H1 (cell line): ENCODE data around the gene GABRR1. TPM values are rescaled to one million over a fixed set of nuclear protein-coding genes. Genes with fewer than 3 reads are reported as not detected.

ENCODE experiments used
- CTCF ChIA-PET: fragments of 300-600 bp; sonication (Branson Sonifier 250); formaldehyde crosslinking; loops from one replicate; lab custom pipeline; 2021; ENCODE audit not compliant: partially characterized antibody; lab: Charles Lee
- POLR2A ChIA-PET: fragments of 300-600 bp; sonication (Branson Sonifier 250); formaldehyde crosslinking; loops from one replicate; lab custom pipeline; 2021; ENCODE audit warnings: inconsistent platforms; ENCODE audit not compliant: partially characterized antibody; lab: Charles Lee
- DNase-seq, 2 experiments: peaks; one replicate each; pipeline versions ENCODE4 v3.0.0 to v3.0.0-alpha.2; 2010 to 2022; ENCODE audit warnings: low spot score in 2 of 2, low read depth in 1 of 2, mixed read lengths in 1 of 2
- FAIRE-seq: peaks from 2 replicates; lab custom pipeline; 2011; peaks lifted over from hg19 to GRCh38; lab: Jason Lieb, UNC
- H2AFZ ChIP-seq: 2 replicates; pipeline ENCODE4 v1.8.1; 2012; ENCODE audit warnings: low read length, inconsistent platforms
- H2AK5ac ChIP-seq: 2 replicates; pipeline ENCODE4 v1.6.1; 2013; ENCODE audit warnings: low read depth, low read length
- H2BK120ac ChIP-seq: replicated peaks from 2 replicates; pipeline ENCODE3; 2013; ENCODE audit warnings: low read depth, low read length, inconsistent platforms
- H2BK12ac ChIP-seq: 2 replicates; pipeline ENCODE4 v1.6.1; 2013; ENCODE audit warnings: low read depth, low read length
- H2BK15ac ChIP-seq: 2 replicates; pipeline ENCODE4 v1.6.1; 2013; ENCODE audit warnings: low read length
- H2BK20ac ChIP-seq: 2 replicates; pipeline ENCODE4 v1.6.1; 2013; ENCODE audit warnings: low read length
- H2BK5ac ChIP-seq: 2 replicates; pipeline ENCODE4 v1.6.1; 2013; ENCODE audit warnings: low read depth, low read length
- H3K14ac ChIP-seq: 2 replicates; pipeline ENCODE4 v1.6.1; 2013; ENCODE audit warnings: inconsistent platforms; ENCODE audit not compliant: insufficient read length
- H3K18ac ChIP-seq: 2 replicates; pipeline ENCODE4 v1.6.1; 2013; ENCODE audit warnings: low read length; ENCODE audit errors: extremely low read depth
- H3K23ac ChIP-seq: 2 replicates; pipeline ENCODE4 v1.6.1; 2013; ENCODE audit warnings: inconsistent platforms; ENCODE audit not compliant: insufficient read length
- H3K23me2 ChIP-seq: 2 replicates; pipeline ENCODE4 v1.6.1; 2013; ENCODE audit warnings: low read depth, low read length
- H3K27ac ChIP-seq: 2 replicates; pipeline ENCODE4 v1.6.1; 2011; ENCODE audit warnings: low read depth, low read length, inconsistent platforms
- H3K27me3 ChIP-seq, 4 experiments: replicated peaks in 1 of 4; 1 replicate in 1 of 4; 2 replicates in 3 of 4; pipeline versions ENCODE4 v1.6.1 to v1.8.1; 2011 to 2013; ENCODE audit warnings: low read length in 3 of 4, mild to moderate bottlenecking in 3 of 4, inconsistent platforms in 2 of 4, mixed read lengths in 2 of 4, moderate library complexity in 1 of 4; ENCODE audit not compliant: control insufficient read depth in 3 of 4, insufficient read depth in 3 of 4; ENCODE audit errors: extremely low read depth in 1 of 4
- H3K36me3 ChIP-seq, 4 experiments: 2 replicates each; pipeline versions ENCODE4 v1.6.1 to v1.8.1; 2011 to 2013; ENCODE audit warnings: mild to moderate bottlenecking in 4 of 4, low read length in 3 of 4, moderate library complexity in 2 of 4, control low read depth in 1 of 4, inconsistent platforms in 1 of 4; ENCODE audit not compliant: insufficient read depth in 4 of 4, control insufficient read depth in 2 of 4
- H3K4ac ChIP-seq: replicated peaks from 2 replicates; pipeline ENCODE3; 2013; ENCODE audit warnings: low read length, low read depth, mixed read lengths, inconsistent platforms; ENCODE audit not compliant: insufficient read length
- H3K4me1 ChIP-seq, 4 experiments: replicated peaks in 1 of 4; 1 replicate in 1 of 4; 2 replicates in 3 of 4; pipeline versions ENCODE4 v1.6.1 to v1.8.1; 2011 to 2013; ENCODE audit warnings: low read length in 3 of 4, inconsistent platforms in 2 of 4, mixed read lengths in 1 of 4; ENCODE audit not compliant: insufficient read depth in 4 of 4, control insufficient read depth in 3 of 4
- H3K4me2 ChIP-seq, 2 experiments: 2 replicates each; pipeline versions ENCODE4 v1.6.1 to v1.8.1; 2011 to 2013; ENCODE audit warnings: low read depth in 2 of 2, low read length in 2 of 2, control low read depth in 1 of 2, inconsistent platforms in 1 of 2, mild to moderate bottlenecking in 1 of 2; ENCODE audit not compliant: insufficient read depth in 1 of 2
- H3K4me3 ChIP-seq, 4 experiments: fragments of 200-600, 300-600 bp in 1 of 4; sonication (generic), shearing (Covaris generic), sonication (Bioruptor Twin) in 1 of 4; 2 replicates each; pipeline versions ENCODE4 v1.5.1 to v1.8.1; 2011 to 2016; ENCODE audit warnings: low read length in 4 of 4, low read depth in 3 of 4, control low read depth in 2 of 4, inconsistent platforms in 2 of 4, mild to moderate bottlenecking in 2 of 4, mixed read lengths in 1 of 4, moderate library complexity in 1 of 4; ENCODE audit not compliant: insufficient read depth in 2 of 4; ENCODE audit errors: extremely low read depth in 1 of 4
- H3K56ac ChIP-seq: replicated peaks from 2 replicates; pipeline ENCODE3; 2013; ENCODE audit warnings: low read depth, mild to moderate bottlenecking, mixed read lengths, low read length, inconsistent platforms; ENCODE audit not compliant: insufficient read length
- H3K79me1 ChIP-seq: 2 replicates; pipeline ENCODE4 v1.6.1; 2013; ENCODE audit warnings: low read depth, low read length, control low read depth
- H3K79me2 ChIP-seq, 2 experiments: 2 replicates each; pipeline versions ENCODE4 v1.6.1 to v1.8.1; 2012 to 2013; ENCODE audit warnings: low read length in 2 of 2, mild to moderate bottlenecking in 2 of 2, inconsistent platforms in 1 of 2; ENCODE audit not compliant: insufficient read depth in 2 of 2, control insufficient read depth in 1 of 2
- H3K9ac ChIP-seq, 4 experiments: replicated peaks in 1 of 4; 1 replicate in 1 of 4; 2 replicates in 3 of 4; pipeline versions ENCODE4 v1.6.1 to v1.8.1; 2011 to 2013; ENCODE audit warnings: low read depth in 3 of 4, low read length in 3 of 4, control low read depth in 2 of 4, mild to moderate bottlenecking in 2 of 4, moderate library complexity in 2 of 4, inconsistent platforms in 1 of 4; ENCODE audit errors: extremely low read depth in 1 of 4
- H3K9me3 ChIP-seq, 2 experiments: 2 replicates each; pipeline versions ENCODE4 v1.6.1 to v1.8.1; 2012 to 2013; ENCODE audit warnings: mild to moderate bottlenecking in 2 of 2, moderate library complexity in 2 of 2, control low read depth in 1 of 2, inconsistent platforms in 1 of 2, low read depth in 1 of 2, low read length in 1 of 2, mixed read lengths in 1 of 2; ENCODE audit not compliant: insufficient read depth in 2 of 2
- H4K20me1 ChIP-seq, 2 experiments: replicated peaks in 1 of 2; 2 replicates each; pipeline versions ENCODE3 to v1.8.1; 2011 to 2013; ENCODE audit warnings: inconsistent platforms in 2 of 2, low read length in 2 of 2, mild to moderate bottlenecking in 1 of 2; ENCODE audit not compliant: insufficient read depth in 2 of 2, control insufficient read depth in 1 of 2
- H4K5ac ChIP-seq: 2 replicates; pipeline ENCODE4 v1.6.1; 2013; ENCODE audit warnings: low read length, low read depth, mixed read lengths, inconsistent platforms; ENCODE audit not compliant: insufficient read length
- H4K8ac ChIP-seq: 2 replicates; pipeline ENCODE4 v1.8.0; 2013; ENCODE audit warnings: mild to moderate bottlenecking, moderate library complexity, low read length, inconsistent platforms; ENCODE audit not compliant: insufficient read depth; ENCODE audit errors: extremely low read depth
- H4K91ac ChIP-seq: replicated peaks from 2 replicates; pipeline ENCODE3; 2013; ENCODE audit warnings: low read length, mixed read lengths, inconsistent platforms; ENCODE audit not compliant: insufficient read length
- SIN3A ChIP-seq, 2 experiments: IDR thresholded peaks in 1 of 2; conservative IDR thresholded peaks in 1 of 2; 2 replicates each; pipeline ENCODE4 v1.6.1; 2011 to 2012; ENCODE audit warnings: low read length in 2 of 2, improper control_type of control experiment in 1 of 2, low read depth in 1 of 2, mild to moderate bottlenecking in 1 of 2
- ZNF274 ChIP-seq: IDR thresholded peaks from 2 replicates; pipeline ENCODE4 v1.7.0; 2012; ENCODE audit warnings: low read length, borderline replicate concordance; ENCODE audit errors: extremely low read depth
- WGBS, 2 experiments: shearing (Covaris generic) in 1 of 2; methylation state at CpG; one replicate each; pipeline versions ENCODE4 v1.1.6 to v1.1.7; 2013 to 2015; ENCODE audit warnings: low lambda C conversion rate in 2 of 2, mixed read lengths in 2 of 2, inconsistent platforms in 1 of 2, low coverage in 1 of 2, missing lambda C conversion rate in 1 of 2; ENCODE audit not compliant: insufficient replicate concordance in 2 of 2, insufficient coverage in 1 of 2, insufficient read length in 1 of 2; ENCODE audit errors: extremely low coverage in 1 of 2, missing lambda C conversion rate in 1 of 2; 5-methylcytosine and 5-hydroxymethylcytosine counted together
- polyA plus RNA-seq, 7 experiments: library from polyadenylated mRNA; depleted of rRNA in 3 of 7; stranded (reverse) in 5 of 7; unstranded in 2 of 7; fragments of >200 nt in 5 of 7; fragments of 200-250 nt in 2 of 7; gene quantifications; 1 replicate in 5 of 7; 2 replicates in 1 of 7; 4 replicates in 1 of 7; pipeline versions ENCODE4 v1.2.1 to v1.2.3, GENCODE V29; 2011 to 2013; ENCODE audit warnings: missing spikeins in 2 of 7, mixed read lengths in 2 of 7
- total RNA-seq: library from RNA; stranded (reverse); fragmentation: NEBNext Ultra II Directional; extraction: Animal tissue kit (Norgen Biotek cat#: 25700); gene quantifications from 2 replicates; pipeline ENCODE4 v1.2.1, GENCODE V29; 2021
- TF ChIP-seq, protein P1 (sequence below): IDR thresholded peaks from 2 replicates; pipeline ENCODE4 v1.6.1; 2011; ENCODE audit warnings: low read depth, mild to moderate bottlenecking, low read length; ENCODE audit not compliant: insufficient read depth

The GABRR1 gene
- total and polyA plus RNA-seq, 2 of the 8 experiments (the other 6 are each of a cell fraction or from before 2014, with no cell fraction given), result 0.60 to 0.63 TPM

DNA sequence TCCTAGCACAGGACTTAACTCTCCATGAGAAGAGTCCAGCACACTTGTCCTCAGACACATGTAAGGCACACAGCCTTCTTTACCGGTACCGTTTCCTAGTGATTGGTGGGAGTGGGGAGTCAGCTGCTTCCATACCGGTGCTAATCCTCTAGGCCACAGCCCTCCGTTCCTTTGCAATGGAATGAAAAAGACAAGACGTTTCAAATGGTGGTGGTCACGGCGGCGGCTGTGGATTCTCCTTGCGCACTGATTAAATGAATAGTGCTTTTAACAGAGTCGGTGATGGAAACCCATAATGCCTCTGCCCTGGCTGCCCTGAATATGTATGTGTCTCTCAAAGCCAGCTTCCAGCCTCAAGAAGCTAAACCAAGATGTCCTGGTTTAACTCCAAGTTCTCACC, 34.8 kb upstream of the GABRR1 start:
- no peak overlapping the region for H3K4ac ChIP-seq
- no peaks in the 10 kb centered on the region for H3K27me3 ChIP-seq
- CTCF ChIA-PET, result interaction anchor here (9.9 kb wide), 1 partner anchor 10 kb away, joined by 56 read pairs; no protein-coding TSS in a partner anchor
- no peak overlapping the region for H2BK12ac ChIP-seq
- H3K4me1 ChIP-seq, result no peaks in the 10 kb centered on the region
- DNase-seq, result peak in 1 of 2 experiments; percentile 34
- POLR2A ChIA-PET, result no interaction called here
- 87% methylated on average over 10 of the region's 10 CpGs; no CpG with 5 or more reads in 1 of the 2 experiments for WGBS, 2 experiments
- no peak overlapping the region for H2BK20ac ChIP-seq
- H3K9ac ChIP-seq, result no peak overlapping the region
- no peak overlapping the region for H2AFZ ChIP-seq
- TF ChIP-seq, protein P1, sequence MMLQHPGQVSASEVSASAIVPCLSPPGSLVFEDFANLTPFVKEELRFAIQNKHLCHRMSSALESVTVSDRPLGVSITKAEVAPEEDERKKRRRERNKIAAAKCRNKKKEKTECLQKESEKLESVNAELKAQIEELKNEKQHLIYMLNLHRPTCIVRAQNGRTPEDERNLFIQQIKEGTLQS, result no peak
- TF ChIP-seq ZNF274 (no peak), SIN3A (conservative IDR thresholded peaks at IDR 0.05 in 1 of 2, IDR thresholded peaks at IDR 0.05 in 1 of 2; ENCODE audit: low read depth in 1 of 2, low read length in 2 of 2) (no peak)
- TF ChIP-seq, all 59 proteins: peak for 0
- H2BK15ac ChIP-seq, result no peak overlapping the region
- H4K5ac ChIP-seq, result no peak overlapping the region
- no peak overlapping the region for H2AK5ac ChIP-seq
- H3K4me3 ChIP-seq, result no peak overlapping the region
- no peak overlapping the region for H3K4me2 ChIP-seq
- H2BK120ac ChIP-seq, result no peak overlapping the region
- H3K9me3 ChIP-seq, result no peaks in the 10 kb centered on the region
- H4K20me1 ChIP-seq, result no peaks in the 10 kb centered on the region
- no peak for FAIRE-seq
- no peak overlapping the region for H4K91ac ChIP-seq
- no peak overlapping the region for H3K56ac ChIP-seq
- no peaks in the 10 kb centered on the region for H3K79me2 ChIP-seq
- H2BK5ac ChIP-seq, result no peak overlapping the region
- no peak overlapping the region for H3K14ac ChIP-seq
- H3K36me3 ChIP-seq, result no peaks in the 10 kb centered on the region
- H3K27ac ChIP-seq, result no peak overlapping the region
- no peaks in the 10 kb centered on the region for H3K79me1 ChIP-seq
- H3K23ac ChIP-seq, result no peak overlapping the region
- no peaks in the 10 kb centered on the region for H3K23me2 ChIP-seq
- H3K18ac ChIP-seq, result no peak overlapping the region
- no peak overlapping the region for H4K8ac ChIP-seq
